Measurements from ENCODE around the gene TLR9. TPM values are rescaled to one million over a fixed set of nuclear protein-coding genes. Genes with fewer than 3 reads are reported as not detected.

TLR9 gene
- total and polyA plus RNA-seq, 12 donors: under 0.01 to 0.61 (median 0.20) TPM; not detected in 5

DNA sequence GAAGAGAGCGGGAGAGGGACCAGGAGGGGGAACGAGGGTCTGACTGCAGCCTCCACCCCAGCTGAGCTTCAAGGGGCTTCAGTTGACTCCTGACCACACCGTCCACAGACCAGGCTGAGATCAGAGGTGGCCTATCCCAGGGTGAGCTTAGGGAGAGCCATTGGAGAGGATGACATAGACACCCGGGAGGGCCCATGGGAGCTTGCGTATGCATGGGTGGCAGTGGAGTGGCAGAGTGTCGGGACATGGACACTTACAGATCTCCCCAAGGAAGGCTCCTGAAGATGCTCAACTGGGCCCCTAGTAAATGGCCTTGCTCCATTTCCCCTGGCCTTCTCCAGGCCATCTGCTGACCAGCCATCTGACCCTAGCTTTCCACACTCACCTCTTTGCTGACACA is 40.1 kb downstream of the TLR9 start:
- no peak overlapping the region for H3K27ac ChIP-seq
- no peaks in the 10 kb centered on the region for H3K27me3 ChIP-seq
- 87 to 95% (median 93%) methylated on average over 6 of the region's 6 CpGs for WGBS, 4 donors
- peaks cover 40 to 42% of the 10 kb centered on the region in 2 donors for H3K4me1 ChIP-seq (replicated peaks in 1 of 2)
- H3K4me3 ChIP-seq: no peak overlapping the region
- TF ChIP-seq, protein P1, sequence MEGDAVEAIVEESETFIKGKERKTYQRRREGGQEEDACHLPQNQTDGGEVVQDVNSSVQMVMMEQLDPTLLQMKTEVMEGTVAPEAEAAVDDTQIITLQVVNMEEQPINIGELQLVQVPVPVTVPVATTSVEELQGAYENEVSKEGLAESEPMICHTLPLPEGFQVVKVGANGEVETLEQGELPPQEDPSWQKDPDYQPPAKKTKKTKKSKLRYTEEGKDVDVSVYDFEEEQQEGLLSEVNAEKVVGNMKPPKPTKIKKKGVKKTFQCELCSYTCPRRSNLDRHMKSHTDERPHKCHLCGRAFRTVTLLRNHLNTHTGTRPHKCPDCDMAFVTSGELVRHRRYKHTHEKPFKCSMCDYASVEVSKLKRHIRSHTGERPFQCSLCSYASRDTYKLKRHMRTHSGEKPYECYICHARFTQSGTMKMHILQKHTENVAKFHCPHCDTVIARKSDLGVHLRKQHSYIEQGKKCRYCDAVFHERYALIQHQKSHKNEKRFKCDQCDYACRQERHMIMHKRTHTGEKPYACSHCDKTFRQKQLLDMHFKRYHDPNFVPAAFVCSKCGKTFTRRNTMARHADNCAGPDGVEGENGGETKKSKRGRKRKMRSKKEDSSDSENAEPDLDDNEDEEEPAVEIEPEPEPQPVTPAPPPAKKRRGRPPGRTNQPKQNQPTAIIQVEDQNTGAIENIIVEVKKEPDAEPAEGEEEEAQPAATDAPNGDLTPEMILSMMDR (IDR thresholded peaks at IDR 0.05): no peak
- TF ChIP-seq POLR2A (IDR thresholded peaks at IDR 0.05): no peak
- peak in 1 of 7 donors; percentile 17 for DNase-seq
- no peaks in the 10 kb centered on the region for H3K36me3 ChIP-seq (replicated peaks in 1 of 2)
- H3K9me3 ChIP-seq (replicated peaks in 1 of 3): no peaks in the 10 kb centered on the region
- intact Hi-C loops (cut with DNase I): no loop called here

DNA sequence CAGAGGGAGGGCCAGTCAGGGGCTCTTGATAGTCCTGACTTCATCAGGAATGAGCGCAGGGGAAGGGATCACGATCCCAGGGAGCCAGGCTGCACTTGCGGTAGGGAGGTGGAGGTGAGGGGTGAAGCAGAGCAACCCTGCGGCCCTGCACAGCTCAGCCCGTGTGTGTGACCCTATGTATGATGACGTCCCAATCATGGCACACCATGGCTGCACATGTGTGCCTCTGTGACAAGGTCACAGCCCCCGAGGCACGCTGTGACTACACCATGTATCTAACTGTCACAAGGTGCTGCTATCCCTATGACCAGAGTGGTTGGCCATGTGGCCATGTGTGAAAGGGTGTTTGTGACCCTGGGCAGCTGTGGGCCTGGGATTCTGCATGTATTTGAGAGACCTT is 40.8 kb downstream of the TLR9 start:
- H3K36me3 ChIP-seq (replicated peaks in 1 of 2): no peaks in the 10 kb centered on the region
- peak overlapping the region in 2 of 5 donors; percentile 89 to 98 for H3K27ac ChIP-seq
- WGBS, 4 donors: 89 to 95% (median 92%) methylated on average over 6 to 8 of the region's 8 CpGs
- H3K4me1 ChIP-seq (replicated peaks in 1 of 2): peaks cover 34 to 35% of the 10 kb centered on the region in 2 donors
- peak in 2 of 7 donors; percentile 14 to 19 for DNase-seq
- no peaks in the 10 kb centered on the region for H3K9me3 ChIP-seq (replicated peaks in 1 of 3)
- H3K27me3 ChIP-seq: no peaks in the 10 kb centered on the region
- no peak overlapping the region for H3K4me3 ChIP-seq
- intact Hi-C loops (cut with DNase I): no loop called here
- TF ChIP-seq, protein P1 (IDR thresholded peaks at IDR 0.05): no peak
- no peak for TF ChIP-seq POLR2A (IDR thresholded peaks at IDR 0.05)

DNA sequence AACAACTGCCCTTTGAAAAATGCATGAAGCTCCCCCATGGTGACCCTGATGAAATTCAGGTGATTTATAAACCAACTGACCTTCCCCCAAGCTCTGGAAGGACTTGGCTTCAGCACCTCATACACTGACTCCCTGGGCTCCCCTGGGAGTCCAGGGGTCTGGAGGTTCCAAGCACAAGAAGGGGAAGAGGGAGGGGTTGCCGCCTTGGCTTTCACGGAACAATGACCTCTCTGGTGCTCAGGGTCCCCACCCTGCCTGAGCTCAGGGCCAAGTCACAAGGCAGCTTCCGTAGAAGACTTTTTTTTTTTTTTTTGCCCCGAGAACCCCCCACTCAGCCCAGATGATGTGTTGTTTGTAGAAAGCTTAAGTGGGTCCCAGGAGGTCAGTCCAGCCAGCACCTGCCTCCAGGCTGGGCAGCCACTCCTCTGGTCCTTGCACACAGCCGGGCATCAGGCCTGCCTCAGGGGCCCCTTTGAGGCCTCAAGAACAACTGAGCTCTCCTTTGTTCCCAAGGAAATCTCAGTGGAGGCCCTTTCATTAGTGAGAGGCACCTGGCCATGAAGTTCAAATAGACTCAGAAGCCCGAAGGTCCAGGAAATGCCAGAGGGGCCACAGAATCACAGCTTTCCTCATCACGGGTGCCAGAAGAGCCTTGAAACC is 41.5 kb downstream of the TLR9 start:
- H3K27ac ChIP-seq: peak overlapping the region in 3 of 5 donors; percentile 89 to 98 (median 89)
- no peak for TF ChIP-seq POLR2A (IDR thresholded peaks at IDR 0.05)
- TF ChIP-seq, protein P1 (IDR thresholded peaks at IDR 0.05): no peak
- 76 to 85% (median 83%) methylated on average over 7 of the region's 7 CpGs for WGBS, 4 donors
- H3K27me3 ChIP-seq: no peaks in the 10 kb centered on the region
- H3K4me3 ChIP-seq: no peak overlapping the region
- DNase-seq: peak in 2 of 7 donors; percentile 1 to 23
- no peaks in the 10 kb centered on the region for H3K36me3 ChIP-seq (replicated peaks in 1 of 2)
- no peaks in the 10 kb centered on the region for H3K9me3 ChIP-seq (replicated peaks in 1 of 3)
- peaks cover 26 to 29% of the 10 kb centered on the region in 2 donors for H3K4me1 ChIP-seq (replicated peaks in 1 of 2)
- intact Hi-C loops (cut with DNase I): no loop called here

DNA sequence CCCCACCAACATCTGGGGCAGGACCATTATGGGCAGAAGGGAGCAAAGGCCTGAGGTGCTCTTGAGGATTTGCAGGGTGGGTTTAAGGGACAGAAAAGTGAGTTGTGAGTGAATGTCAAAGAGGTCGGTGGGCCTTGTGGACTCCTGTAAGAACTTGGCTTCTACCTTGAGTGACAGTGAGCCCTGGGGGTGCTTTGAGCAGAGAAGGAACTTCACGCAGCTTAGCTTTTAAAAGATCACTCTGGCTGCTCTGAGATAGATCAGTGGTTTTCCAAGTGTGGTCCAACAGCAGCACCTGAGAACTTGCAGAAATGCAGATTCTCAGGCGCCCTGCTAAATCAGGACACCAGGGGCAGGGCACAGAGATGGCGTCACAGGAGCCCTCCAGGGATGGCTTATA is 42.8 kb downstream of the TLR9 start:
- DNase-seq: peak in 1 of 7 donors; percentile 14
- intact Hi-C loops (cut with DNase I): no loop called here
- H3K4me3 ChIP-seq: no peak overlapping the region
- 93 to 100% (median 96%) methylated on average over 3 to 4 of the region's 4 CpGs for WGBS, 4 donors
- peak overlapping the region; percentile 73 to 98 (median 89) for H3K27ac ChIP-seq
- H3K4me1 ChIP-seq (replicated peaks in 1 of 2): peaks cover 18 to 25% of the 10 kb centered on the region in 2 donors
- H3K9me3 ChIP-seq (replicated peaks in 1 of 3): no peaks in the 10 kb centered on the region
- H3K36me3 ChIP-seq (replicated peaks in 1 of 2): no peaks in the 10 kb centered on the region
- TF ChIP-seq POLR2A (IDR thresholded peaks at IDR 0.05): no peak
- TF ChIP-seq, protein P1 (IDR thresholded peaks at IDR 0.05): no peak
- no peaks in the 10 kb centered on the region for H3K27me3 ChIP-seq
